GM18868 (cell line): ENCODE data around the gene TPR.

Experiments used
- ATAC-seq: cut with Tn5 transposase; IDR thresholded peaks from one replicate; pipeline ENCODE4 v1.9.1; 2021; ENCODE audit warnings: mild to moderate bottlenecking, moderate library complexity; ENCODE audit not compliant: unreplicated experiment

TPR gene

GRCh38 chr1:186330758-186331157, 44.3 kb downstream of the TPR start:
- no peak for ATAC-seq

GRCh38 chr1:186327331-186327730, 47.7 kb downstream of the TPR start:
- ATAC-seq, result no peak

GRCh38 chr1:186326009-186326408, 49.0 kb downstream of the TPR start:
- no peak for ATAC-seq

- ATAC-seq, result no peak
Observed at GRCh38 chr1:186325239-186325638, 49.8 kb downstream of the TPR start.

GRCh38 chr1:186323865-186324264, 51.2 kb downstream of the TPR start:
- peak; percentile 76 for ATAC-seq

- no peak for ATAC-seq
Observed at GRCh38 chr1:186315570-186315969, 59.5 kb downstream of the TPR start.

GRCh38 chr1:186311375-186312051, 63.5 kb downstream of the TPR start:
- no peak for ATAC-seq

GRCh38 chr1:186310307-186310706, 64.7 kb downstream of the TPR start:
- ATAC-seq, result no peak

GRCh38 chr1:186308264-186309060, 66.6 kb downstream of the TPR start:
- no peak for ATAC-seq

- ATAC-seq, result no peak
Observed at GRCh38 chr1:186307445-186307844, 67.6 kb downstream of the TPR start.

- no peak for ATAC-seq
Observed at GRCh38 chr1:186306533-186306932, 68.5 kb downstream of the TPR start.

GRCh38 chr1:186304982-186305949, 69.8 kb downstream of the TPR start:
- ATAC-seq, result peak; percentile 74

GRCh38 chr1:186303911-186304310, 71.1 kb downstream of the TPR start:
- ATAC-seq, result no peak

GRCh38 chr1:186302381-186302920, 72.6 kb downstream of the TPR start:
- ATAC-seq, result no peak

GRCh38 chr1:186301448-186301847, 73.6 kb downstream of the TPR start:
- no peak for ATAC-seq

- ATAC-seq, result no peak
Observed at GRCh38 chr1:186300056-186300455, 75.0 kb downstream of the TPR start.

GRCh38 chr1:186299570-186299969, 75.5 kb downstream of the TPR start:
- no peak for ATAC-seq

- no peak for ATAC-seq
Observed at GRCh38 chr1:186298851-186299250, 76.2 kb downstream of the TPR start.

GRCh38 chr1:186297439-186298045, 77.5 kb downstream of the TPR start:
- ATAC-seq, result no peak

- ATAC-seq, result no peak
Observed at GRCh38 chr1:186295980-186296379, 79.1 kb downstream of the TPR start, which contains the start of gene PRG4. Gene PRG4 (plus strand): TSS chr1:186296279.
